H1 (cell line): ENCODE data around the gene EAF2. TPM values are rescaled to one million over a fixed set of nuclear protein-coding genes. Genes with fewer than 3 reads are reported as not detected.

Experiments used
- CTCF ChIA-PET: fragments of 300-600 bp; sonication (Branson Sonifier 250); formaldehyde crosslinking; loops from one replicate; lab custom pipeline; 2021; ENCODE audit not compliant: partially characterized antibody; lab: Charles Lee
- POLR2A ChIA-PET: fragments of 300-600 bp; sonication (Branson Sonifier 250); formaldehyde crosslinking; loops from one replicate; lab custom pipeline; 2021; ENCODE audit warnings: inconsistent platforms; ENCODE audit not compliant: partially characterized antibody; lab: Charles Lee
- DNase-seq, 2 experiments: peaks; one replicate each; pipeline versions ENCODE4 v3.0.0 to v3.0.0-alpha.2; 2010 to 2022; ENCODE audit warnings: low spot score in 2 of 2, low read depth in 1 of 2, mixed read lengths in 1 of 2
- FAIRE-seq: peaks from 2 replicates; lab custom pipeline; 2011; peaks lifted over from hg19 to GRCh38; lab: Jason Lieb, UNC
- H2AFZ ChIP-seq: 2 replicates; pipeline ENCODE4 v1.8.1; 2012; ENCODE audit warnings: low read length, inconsistent platforms
- H2AK5ac ChIP-seq: 2 replicates; pipeline ENCODE4 v1.6.1; 2013; ENCODE audit warnings: low read depth, low read length
- H2BK120ac ChIP-seq: replicated peaks from 2 replicates; pipeline ENCODE3; 2013; ENCODE audit warnings: low read depth, low read length, inconsistent platforms
- H2BK12ac ChIP-seq: 2 replicates; pipeline ENCODE4 v1.6.1; 2013; ENCODE audit warnings: low read depth, low read length
- H2BK15ac ChIP-seq: 2 replicates; pipeline ENCODE4 v1.6.1; 2013; ENCODE audit warnings: low read length
- H2BK20ac ChIP-seq: 2 replicates; pipeline ENCODE4 v1.6.1; 2013; ENCODE audit warnings: low read length
- H2BK5ac ChIP-seq: 2 replicates; pipeline ENCODE4 v1.6.1; 2013; ENCODE audit warnings: low read depth, low read length
- H3K14ac ChIP-seq: 2 replicates; pipeline ENCODE4 v1.6.1; 2013; ENCODE audit warnings: inconsistent platforms; ENCODE audit not compliant: insufficient read length
- H3K18ac ChIP-seq: 2 replicates; pipeline ENCODE4 v1.6.1; 2013; ENCODE audit warnings: low read length; ENCODE audit errors: extremely low read depth
- H3K23ac ChIP-seq: 2 replicates; pipeline ENCODE4 v1.6.1; 2013; ENCODE audit warnings: inconsistent platforms; ENCODE audit not compliant: insufficient read length
- H3K23me2 ChIP-seq: 2 replicates; pipeline ENCODE4 v1.6.1; 2013; ENCODE audit warnings: low read depth, low read length
- H3K27ac ChIP-seq: 2 replicates; pipeline ENCODE4 v1.6.1; 2011; ENCODE audit warnings: low read depth, low read length, inconsistent platforms
- H3K27me3 ChIP-seq, 4 experiments: replicated peaks in 1 of 4; 1 replicate in 1 of 4; 2 replicates in 3 of 4; pipeline versions ENCODE4 v1.6.1 to v1.8.1; 2011 to 2013; ENCODE audit warnings: low read length in 3 of 4, mild to moderate bottlenecking in 3 of 4, inconsistent platforms in 2 of 4, mixed read lengths in 2 of 4, moderate library complexity in 1 of 4; ENCODE audit not compliant: control insufficient read depth in 3 of 4, insufficient read depth in 3 of 4; ENCODE audit errors: extremely low read depth in 1 of 4
- H3K36me3 ChIP-seq, 4 experiments: 2 replicates each; pipeline versions ENCODE4 v1.6.1 to v1.8.1; 2011 to 2013; ENCODE audit warnings: mild to moderate bottlenecking in 4 of 4, low read length in 3 of 4, moderate library complexity in 2 of 4, control low read depth in 1 of 4, inconsistent platforms in 1 of 4; ENCODE audit not compliant: insufficient read depth in 4 of 4, control insufficient read depth in 2 of 4
- H3K4ac ChIP-seq: replicated peaks from 2 replicates; pipeline ENCODE3; 2013; ENCODE audit warnings: low read length, low read depth, mixed read lengths, inconsistent platforms; ENCODE audit not compliant: insufficient read length
- H3K4me1 ChIP-seq, 4 experiments: replicated peaks in 1 of 4; 1 replicate in 1 of 4; 2 replicates in 3 of 4; pipeline versions ENCODE4 v1.6.1 to v1.8.1; 2011 to 2013; ENCODE audit warnings: low read length in 3 of 4, inconsistent platforms in 2 of 4, mixed read lengths in 1 of 4; ENCODE audit not compliant: insufficient read depth in 4 of 4, control insufficient read depth in 3 of 4
- H3K4me2 ChIP-seq, 2 experiments: 2 replicates each; pipeline versions ENCODE4 v1.6.1 to v1.8.1; 2011 to 2013; ENCODE audit warnings: low read depth in 2 of 2, low read length in 2 of 2, control low read depth in 1 of 2, inconsistent platforms in 1 of 2, mild to moderate bottlenecking in 1 of 2; ENCODE audit not compliant: insufficient read depth in 1 of 2
- H3K4me3 ChIP-seq, 4 experiments: fragments of 200-600, 300-600 bp in 1 of 4; sonication (generic), shearing (Covaris generic), sonication (Bioruptor Twin) in 1 of 4; 2 replicates each; pipeline versions ENCODE4 v1.5.1 to v1.8.1; 2011 to 2016; ENCODE audit warnings: low read length in 4 of 4, low read depth in 3 of 4, control low read depth in 2 of 4, inconsistent platforms in 2 of 4, mild to moderate bottlenecking in 2 of 4, mixed read lengths in 1 of 4, moderate library complexity in 1 of 4; ENCODE audit not compliant: insufficient read depth in 2 of 4; ENCODE audit errors: extremely low read depth in 1 of 4
- H3K56ac ChIP-seq: replicated peaks from 2 replicates; pipeline ENCODE3; 2013; ENCODE audit warnings: low read depth, mild to moderate bottlenecking, mixed read lengths, low read length, inconsistent platforms; ENCODE audit not compliant: insufficient read length
- H3K79me1 ChIP-seq: 2 replicates; pipeline ENCODE4 v1.6.1; 2013; ENCODE audit warnings: low read depth, low read length, control low read depth
- H3K79me2 ChIP-seq, 2 experiments: 2 replicates each; pipeline versions ENCODE4 v1.6.1 to v1.8.1; 2012 to 2013; ENCODE audit warnings: low read length in 2 of 2, mild to moderate bottlenecking in 2 of 2, inconsistent platforms in 1 of 2; ENCODE audit not compliant: insufficient read depth in 2 of 2, control insufficient read depth in 1 of 2
- H3K9ac ChIP-seq, 4 experiments: replicated peaks in 1 of 4; 1 replicate in 1 of 4; 2 replicates in 3 of 4; pipeline versions ENCODE4 v1.6.1 to v1.8.1; 2011 to 2013; ENCODE audit warnings: low read depth in 3 of 4, low read length in 3 of 4, control low read depth in 2 of 4, mild to moderate bottlenecking in 2 of 4, moderate library complexity in 2 of 4, inconsistent platforms in 1 of 4; ENCODE audit errors: extremely low read depth in 1 of 4
- H3K9me3 ChIP-seq, 2 experiments: 2 replicates each; pipeline versions ENCODE4 v1.6.1 to v1.8.1; 2012 to 2013; ENCODE audit warnings: mild to moderate bottlenecking in 2 of 2, moderate library complexity in 2 of 2, control low read depth in 1 of 2, inconsistent platforms in 1 of 2, low read depth in 1 of 2, low read length in 1 of 2, mixed read lengths in 1 of 2; ENCODE audit not compliant: insufficient read depth in 2 of 2
- H4K20me1 ChIP-seq, 2 experiments: replicated peaks in 1 of 2; 2 replicates each; pipeline versions ENCODE3 to v1.8.1; 2011 to 2013; ENCODE audit warnings: inconsistent platforms in 2 of 2, low read length in 2 of 2, mild to moderate bottlenecking in 1 of 2; ENCODE audit not compliant: insufficient read depth in 2 of 2, control insufficient read depth in 1 of 2
- H4K5ac ChIP-seq: 2 replicates; pipeline ENCODE4 v1.6.1; 2013; ENCODE audit warnings: low read length, low read depth, mixed read lengths, inconsistent platforms; ENCODE audit not compliant: insufficient read length
- H4K8ac ChIP-seq: 2 replicates; pipeline ENCODE4 v1.8.0; 2013; ENCODE audit warnings: mild to moderate bottlenecking, moderate library complexity, low read length, inconsistent platforms; ENCODE audit not compliant: insufficient read depth; ENCODE audit errors: extremely low read depth
- H4K91ac ChIP-seq: replicated peaks from 2 replicates; pipeline ENCODE3; 2013; ENCODE audit warnings: low read length, mixed read lengths, inconsistent platforms; ENCODE audit not compliant: insufficient read length
- ASH2L ChIP-seq: fragments of 200-600, 300-600 bp; sonication (generic); IDR thresholded peaks from one replicate; pipeline ENCODE4 v1.7.1; 2017; ENCODE audit warnings: low read length
- BCL11A ChIP-seq, 2 experiments: IDR thresholded peaks; one replicate each; pipeline ENCODE4 v1.6.1; 2011; ENCODE audit warnings: low read depth in 2 of 2, low read length in 2 of 2, mild to moderate bottlenecking in 2 of 2
- CHD1 ChIP-seq: IDR thresholded peaks from 2 replicates; pipeline ENCODE4 v1.6.1; 2012; ENCODE audit warnings: low read depth, low read length, improper control_type of control experiment
- CREB1 ChIP-seq: IDR thresholded peaks from 2 replicates; pipeline ENCODE4 v1.6.1; 2012; ENCODE audit warnings: inconsistent platforms
- EP300 ChIP-seq, 2 experiments: IDR thresholded peaks; 1 replicate in 1 of 2; 2 replicates in 1 of 2; pipeline ENCODE4 v1.6.1; 2011 to 2012; ENCODE audit warnings: low read depth in 2 of 2, low read length in 2 of 2, mild to moderate bottlenecking in 2 of 2, borderline replicate concordance in 1 of 2, inconsistent platforms in 1 of 2, moderate library complexity in 1 of 2
- GTF2F1 ChIP-seq: IDR thresholded peaks from 2 replicates; pipeline ENCODE4 v1.6.1; 2012; ENCODE audit warnings: low read depth, low read length, improper control_type of control experiment, borderline replicate concordance
- HDAC6 ChIP-seq: IDR thresholded peaks from one replicate; pipeline ENCODE4 v1.7.1; 2012; ENCODE audit warnings: low read depth, mild to moderate bottlenecking, inconsistent platforms, low read length, moderate library complexity
- PHF8 ChIP-seq: fragments of 200-600 bp; sonication (generic); conservative IDR thresholded peaks from 2 replicates; pipeline ENCODE4 v1.7.1; 2012; ENCODE audit warnings: low read depth, mild to moderate bottlenecking, inconsistent platforms, low read length, moderate library complexity
- POLR2AphosphoS5 ChIP-seq: IDR thresholded peaks from 2 replicates; pipeline ENCODE4 v1.6.1; 2011; ENCODE audit warnings: low read depth, low read length
- RBBP5 ChIP-seq: IDR thresholded peaks from 2 replicates; pipeline ENCODE4 v1.7.1; 2012; ENCODE audit warnings: low read depth, mild to moderate bottlenecking, inconsistent platforms, low read length, moderate library complexity, borderline replicate concordance
- SIN3A ChIP-seq, 2 experiments: IDR thresholded peaks in 1 of 2; conservative IDR thresholded peaks in 1 of 2; 2 replicates each; pipeline ENCODE4 v1.6.1; 2011 to 2012; ENCODE audit warnings: low read length in 2 of 2, improper control_type of control experiment in 1 of 2, low read depth in 1 of 2, mild to moderate bottlenecking in 1 of 2
- SIX5 ChIP-seq: IDR thresholded peaks from 2 replicates; pipeline ENCODE4 v1.6.1; 2011; ENCODE audit warnings: mild to moderate bottlenecking, low read depth, low read length
- SP1 ChIP-seq: IDR thresholded peaks from 2 replicates; pipeline ENCODE4 v1.6.1; 2011; ENCODE audit warnings: low read depth, low read length
- TCF12 ChIP-seq: IDR thresholded peaks from 2 replicates; pipeline ENCODE4 v1.6.1; 2011; ENCODE audit warnings: low read depth, mild to moderate bottlenecking, low read length
- WGBS, 2 experiments: shearing (Covaris generic) in 1 of 2; methylation state at CpG; one replicate each; pipeline versions ENCODE4 v1.1.6 to v1.1.7; 2013 to 2015; ENCODE audit warnings: low lambda C conversion rate in 2 of 2, mixed read lengths in 2 of 2, inconsistent platforms in 1 of 2, low coverage in 1 of 2, missing lambda C conversion rate in 1 of 2; ENCODE audit not compliant: insufficient replicate concordance in 2 of 2, insufficient coverage in 1 of 2, insufficient read length in 1 of 2; ENCODE audit errors: extremely low coverage in 1 of 2, missing lambda C conversion rate in 1 of 2; 5-methylcytosine and 5-hydroxymethylcytosine counted together
- polyA plus RNA-seq, 7 experiments: library from polyadenylated mRNA; depleted of rRNA in 3 of 7; stranded (reverse) in 5 of 7; unstranded in 2 of 7; fragments of >200 nt in 5 of 7; fragments of 200-250 nt in 2 of 7; gene quantifications; 1 replicate in 5 of 7; 2 replicates in 1 of 7; 4 replicates in 1 of 7; pipeline versions ENCODE4 v1.2.1 to v1.2.3, GENCODE V29; 2011 to 2013; ENCODE audit warnings: missing spikeins in 2 of 7, mixed read lengths in 2 of 7
- total RNA-seq: library from RNA; stranded (reverse); fragmentation: NEBNext Ultra II Directional; extraction: Animal tissue kit (Norgen Biotek cat#: 25700); gene quantifications from 2 replicates; pipeline ENCODE4 v1.2.1, GENCODE V29; 2021

The EAF2 gene
- total and polyA plus RNA-seq, 2 of the 8 experiments (the other 6 are each of a cell fraction or from before 2014, with no cell fraction given) = 3.6 to 6.6 TPM

GRCh38 chr3:121885386-121885785, 50.4 kb downstream of the EAF2 start:
- WGBS, 2 experiments = 88% methylated on average over 2 of the region's 2 CpGs; no CpG with 5 or more reads in 1 of the 2 experiments
- FAIRE-seq = no peak
- H3K79me1 ChIP-seq = no peaks in the 10 kb centered on the region
- no peaks in the 10 kb centered on the region for H3K9me3 ChIP-seq
- no peak overlapping the region for H2BK12ac ChIP-seq
- no peaks in the 10 kb centered on the region for H3K36me3 ChIP-seq
- no peak overlapping the region for H2BK15ac ChIP-seq
- H4K20me1 ChIP-seq = no peaks in the 10 kb centered on the region
- H4K91ac ChIP-seq = no peak overlapping the region
- ChIA-PET POLR2A (no interaction called here), CTCF (interaction anchor here (1.6 kb wide), 1 partner anchor 111 kb away, joined by 10 read pairs; no protein-coding TSS in a partner anchor)
- no peaks in the 10 kb centered on the region for H3K23me2 ChIP-seq
- no peak overlapping the region for H3K18ac ChIP-seq
- no peaks in the 10 kb centered on the region for H3K27me3 ChIP-seq
- H2AFZ ChIP-seq = no peak overlapping the region
- H3K27ac ChIP-seq = no peak overlapping the region
- H3K14ac ChIP-seq = no peak overlapping the region
- no peak overlapping the region for H2BK20ac ChIP-seq
- H2BK5ac ChIP-seq = no peak overlapping the region
- no peak for DNase-seq
- no peaks in the 10 kb centered on the region for H3K4me1 ChIP-seq
- no peak overlapping the region for H3K9ac ChIP-seq
- no peak overlapping the region for H2BK120ac ChIP-seq
- no peak overlapping the region for H3K4me3 ChIP-seq
- no peak overlapping the region for H3K23ac ChIP-seq
- H4K8ac ChIP-seq = no peak overlapping the region
- no peak overlapping the region for H4K5ac ChIP-seq
- H3K79me2 ChIP-seq = no peaks in the 10 kb centered on the region
- H3K56ac ChIP-seq = no peak overlapping the region
- no peak overlapping the region for H2AK5ac ChIP-seq
- H3K4me2 ChIP-seq = no peak overlapping the region
- H3K4ac ChIP-seq = no peak overlapping the region
- TF ChIP-seq HDAC6 (no peak), SIN3A (conservative IDR thresholded peaks at IDR 0.05 in 1 of 2, IDR thresholded peaks at IDR 0.05 in 1 of 2; ENCODE audit: low read depth in 1 of 2, low read length in 2 of 2) (no peak), SP1 (no peak), GTF2F1 (no peak), RBBP5 (no peak), BCL11A (IDR thresholded peaks at IDR 0.05; ENCODE audit: low read depth in 2 of 2, low read length in 2 of 2) (no peak), CREB1 (no peak), ASH2L (no peak), EP300 (IDR thresholded peaks at IDR 0.05; ENCODE audit: borderline replicate concordance in 1 of 2, low read depth in 2 of 2, low read length in 2 of 2) (no peak), POLR2AphosphoS5 (no peak), CHD1 (no peak), SIX5 (no peak), PHF8 (no peak), TCF12 (no peak)
